ENCODE data around the gene EIF3F. TPM values are rescaled to one million over a fixed set of nuclear protein-coding genes. Genes with fewer than 3 reads are reported as not detected.

EIF3F gene
- total and polyA plus RNA-seq, 10 of the 15 experiments (the other 5 are each of a cell fraction or from before 2014, with no cell fraction given): 81.3 to 461 (median 213) TPM

GRCh38 chr11:8011371-8011770 is 24.2 kb downstream of the EIF3F start:
- Histone ChIP-seq H3K79me2 (ENCODE audit: control insufficient read depth, insufficient read depth, low read length) (no peaks in the 10 kb centered on the region), H3K4me2 (ENCODE audit: control insufficient read depth, insufficient read depth) (no peak overlapping the region), H3K27me3 (replicated peaks in 1 of 2; ENCODE audit: control insufficient read depth in 2 of 2, insufficient read depth in 2 of 2, low read length in 1 of 2) (no peaks in the 10 kb centered on the region; a peak in 1 of 4 replicates), H3K9me3 (replicated peaks; ENCODE audit: control insufficient read depth, insufficient read depth, low read length) (no peaks in the 10 kb centered on the region), H2AFZ (ENCODE audit: control insufficient read depth, low read depth, low read length) (no peak overlapping the region), H4K20me1 (ENCODE audit: control insufficient read depth, insufficient read depth) (no peaks in the 10 kb centered on the region), H3K4me3 (no peak overlapping the region), H3K36me3 (ENCODE audit: control insufficient read depth in 2 of 2, insufficient read depth in 2 of 2, low read length in 1 of 2) (no peaks in the 10 kb centered on the region), H3K9ac (ENCODE audit: control insufficient read depth, insufficient read depth, low read length) (no peak overlapping the region), H3K4me1 (ENCODE audit: control insufficient read depth, insufficient read depth, low read length) (no peaks in the 10 kb centered on the region), H3K27ac (ENCODE audit: control insufficient read depth, insufficient read depth) (no peak overlapping the region)
- no peak for TF ChIP-seq BHLHE40 (IDR thresholded peaks at IDR 0.05; ENCODE audit: borderline replicate concordance in 1 of 2, low read depth in 2 of 2, low read length in 1 of 2)
- no peak for TF ChIP-seq EZH2 (IDR thresholded peaks at IDR 0.05; ENCODE audit: borderline replicate concordance, control insufficient read depth, low read depth, low read length)
- TF ChIP-seq CHD1 (IDR thresholded peaks at IDR 0.05; ENCODE audit: low read depth, low read length): no peak
- no peak for TF ChIP-seq BACH1 (IDR thresholded peaks at IDR 0.05; ENCODE audit: borderline replicate concordance)
- TF ChIP-seq SPI1 (IDR thresholded peaks at IDR 0.05; ENCODE audit: borderline replicate concordance, insufficient read depth, low read depth, low read length): no peak
- TF ChIP-seq BCL11A (IDR thresholded peaks at IDR 0.05; ENCODE audit: low read depth, low read length): no peak
- TF ChIP-seq IKZF2 (IDR thresholded peaks at IDR 0.05): no peak
- TF ChIP-seq FOXM1 (IDR thresholded peaks at IDR 0.05; ENCODE audit: low read depth, low read length): no peak
- no peak for TF ChIP-seq JUND (IDR thresholded peaks at IDR 0.05; ENCODE audit: low read depth, low read length)
- no peak for TF ChIP-seq EP300 (IDR thresholded peaks at IDR 0.05; ENCODE audit: borderline replicate concordance in 1 of 2, control insufficient read depth in 1 of 2, low read depth in 2 of 2, low read length in 2 of 2)
- TF ChIP-seq TBL1XR1 (IDR thresholded peaks at IDR 0.05; ENCODE audit: low read depth, low read length): no peak
- TF ChIP-seq HDAC2 (IDR thresholded peaks at IDR 0.05): no peak
- no peak for TF ChIP-seq RUNX3 (IDR thresholded peaks at IDR 0.05; ENCODE audit: low read length)
- TF ChIP-seq NR2C2 (IDR thresholded peaks at IDR 0.05; ENCODE audit: borderline replicate concordance, control insufficient read depth, insufficient read length, low read depth): no peak
- no peak for FAIRE-seq
- SMC1A ChIA-PET (ENCODE audit: uncharacterized antibody, unreplicated experiment): interaction anchor here (1.0 to 1.6 kb wide), 2 partner anchors 22 to 88 kb away, joined by 3 to 4 read pairs; no protein-coding TSS in a partner anchor
- RAD21 ChIA-PET (ENCODE audit: unreplicated experiment): interaction anchor here (1.0 kb wide), 1 partner anchor 22 kb away, joined by 3 read pairs; no protein-coding TSS in a partner anchor
- DNase-seq (ENCODE audit: low read depth, low spot score): no peak
- WGBS (ENCODE audit: insufficient coverage, insufficient replicate concordance, low lambda C conversion rate, missing lambda C conversion rate): 25% methylated on average over 2 of the region's 2 CpGs
- CTCF ChIA-PET: interaction anchor here (0.8 to 2.6 kb wide), 3 partner anchors 79 to 119 kb away, joined by 3 to 12 read pairs (median 4); no protein-coding TSS in a partner anchor
- no TSS peak for BruUV-seq (replicated peaks)
- ATAC-seq: no peak
- in situ Hi-C loops (cut with MboI) (no loop called here), intact Hi-C loops (cut with micrococcal nuclease; ENCODE audit: unreplicated experiment) (no loop called here)
- POLR2A ChIA-PET: no interaction called here
